ENCODE data around the gene RBM26. TPM values are rescaled to one million over a fixed set of nuclear protein-coding genes. Genes with fewer than 3 reads are reported as not detected.
A peak's percentile ranks its signal among the peaks of the same experiment; 100 is the strongest.

The RBM26 gene
- total and polyA plus RNA-seq, 5 experiments from 2014 or later, result 14.1 to 142 (median 17.0) TPM

DNA sequence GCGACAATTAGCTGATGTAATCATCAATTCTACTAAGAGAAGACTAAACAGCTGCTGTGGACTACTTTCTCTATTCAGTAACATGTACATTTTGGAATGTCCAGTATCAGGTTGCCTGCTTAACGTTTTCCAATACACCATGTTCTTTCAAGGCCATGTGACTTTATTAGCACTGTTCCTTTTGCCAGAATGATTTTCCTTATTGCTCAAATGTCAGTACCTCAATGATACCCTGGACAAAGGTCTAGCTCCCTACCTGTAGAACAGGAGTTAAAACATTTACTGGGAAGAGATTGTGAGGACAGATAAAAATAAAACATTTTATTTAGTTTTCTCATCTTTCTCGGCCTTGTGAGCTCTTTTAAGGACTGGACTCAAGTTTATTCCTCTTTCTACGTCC is 3.8 kb upstream of the RBM26 start:
- H3K4me1 Mint-ChIP-seq, result peaks cover 13 to 29% (median 26%) of the 10 kb centered on the region in 4 donors
- H3K4me3 Mint-ChIP-seq, result no peak overlapping the region
- POLR2A ChIA-PET, result no interaction called here
- H3K36me3 Mint-ChIP-seq, result peaks cover 0 to 15% (median 4%) of the 10 kb centered on the region in 3 donors
- ATAC-seq (no peak), DNase-seq (no peak)
- H3K27me3 Mint-ChIP-seq, result no peaks in the 10 kb centered on the region
- peak overlapping the region in 4 of 10 donors; percentile 7 to 71 (median 30) for H3K27ac Mint-ChIP-seq
- H3K9me3 Mint-ChIP-seq, result no peaks in the 10 kb centered on the region

- Mint-ChIP-seq H3K27me3 (no peaks in the 10 kb centered on the region), H3K9me3 (no peaks in the 10 kb centered on the region), H3K36me3 (peaks cover 0 to 4% (median 2%) of the 10 kb centered on the region in 3 donors), H3K27ac (peak overlapping the region in 8 of 10 donors; percentile 97 to 99 (median 98)), H3K4me1 (peaks cover 16 to 29% (median 26%) of the 10 kb centered on the region in 4 donors), H3K4me3 (peak overlapping the region in 9 of 10 donors; percentile 1 to 97 (median 91))
- DNase-seq (no peak), ATAC-seq (no peak)
- POLR2A ChIA-PET, result interaction anchor here (0.7 to 6.5 kb wide), 3 partner anchors 12 to 23 kb away, joined by 3 to 107 read pairs (median 4); no protein-coding TSS in a partner anchor
Measured at GRCh38 chr13:79407349-79407979, 1.4 kb upstream of the RBM26 start.

- H3K4me1 Mint-ChIP-seq, result peaks cover 20 to 30% (median 28%) of the 10 kb centered on the region in 4 donors
- POLR2A ChIA-PET, result interaction anchor here (0.7 to 6.5 kb wide), 7 partner anchors 12 to 1709 kb away, joined by 3 to 107 read pairs (median 4); partner anchors contain the start of genes NDFIP2 and SLAIN1
- peak overlapping the region in 9 of 10 donors; percentile 91 to 97 (median 94) for H3K4me3 Mint-ChIP-seq
- DNase-seq (no peak), ATAC-seq (peak in 1 of 2 donors; percentile 26)
- H3K27ac Mint-ChIP-seq, result peak overlapping the region in 8 of 10 donors; percentile 97 to 99 (median 98)
- H3K9me3 Mint-ChIP-seq, result no peaks in the 10 kb centered on the region
- peaks cover 0 to 9% (median 2%) of the 10 kb centered on the region in 3 donors for H3K36me3 Mint-ChIP-seq
- H3K27me3 Mint-ChIP-seq, result no peaks in the 10 kb centered on the region
Measured at GRCh38 chr13:79406597-79406908, 498 bp upstream of the RBM26 start.

DNA sequence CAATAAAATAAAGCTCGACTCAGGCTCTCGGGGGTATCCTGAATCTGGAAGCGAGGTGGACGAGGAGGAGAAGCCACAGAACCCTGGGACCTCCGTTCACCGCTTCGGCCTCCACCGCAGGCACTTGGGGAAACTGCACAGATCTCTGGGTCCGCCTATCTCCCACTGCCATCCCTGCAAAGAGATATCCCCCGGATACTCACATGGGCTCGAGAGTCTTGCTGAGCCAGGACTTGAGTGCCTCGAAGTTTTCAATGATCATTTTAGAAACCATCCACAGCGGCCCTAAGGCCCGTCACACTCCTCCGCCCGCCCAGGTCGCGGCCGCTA is 589 bp downstream of the RBM26 start:
- Mint-ChIP-seq H3K4me3 (no peak overlapping the region), H3K9me3 (no peaks in the 10 kb centered on the region), H3K27me3 (no peaks in the 10 kb centered on the region), H3K36me3 (peaks cover 0 to 20% (median 2%) of the 10 kb centered on the region in 3 donors), H3K27ac (no peak overlapping the region), H3K4me1 (peaks cover 27 to 40% (median 33%) of the 10 kb centered on the region in 4 donors)
- POLR2A ChIA-PET, result interaction anchor here (0.6 to 6.5 kb wide), 5 partner anchors 12 to 1708 kb away, joined by 3 to 107 read pairs (median 4); partner anchors contain the start of gene SLAIN1
- DNase-seq, result no peak
- no peak for ATAC-seq

DNA sequence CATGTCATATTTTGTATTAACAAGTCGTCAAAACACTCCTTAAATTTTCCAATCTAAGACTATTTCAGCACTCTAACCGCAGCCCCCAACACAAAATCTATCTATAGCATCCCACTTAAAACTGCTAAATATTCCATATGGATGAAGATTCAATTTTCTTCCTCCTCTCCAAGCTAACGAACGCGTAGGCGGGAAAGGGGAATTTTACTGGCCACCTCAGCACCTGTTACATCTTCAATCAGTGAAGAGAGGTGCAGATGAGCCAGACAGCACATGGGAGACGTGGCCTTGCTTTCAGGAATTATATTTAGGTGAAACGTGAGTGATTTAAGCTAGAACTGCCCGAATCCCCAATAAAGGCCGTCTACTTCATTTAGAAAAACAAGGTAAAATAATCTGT is 1.1 kb downstream of the RBM26 start:
- ATAC-seq, result no peak
- peaks cover 27 to 43% (median 35%) of the 10 kb centered on the region in 4 donors for H3K4me1 Mint-ChIP-seq
- no peak overlapping the region for H3K27ac Mint-ChIP-seq
- peak in 1 of 10 donors; percentile 10 for DNase-seq
- POLR2A ChIA-PET, result interaction anchor here (1.8 to 6.5 kb wide), 2 partner anchors 11 to 19 kb away, joined by 8 to 107 read pairs; no protein-coding TSS in a partner anchor
- H3K36me3 Mint-ChIP-seq, result peaks cover 0 to 25% (median 2%) of the 10 kb centered on the region in 3 donors
- no peak overlapping the region for H3K4me3 Mint-ChIP-seq
- H3K9me3 Mint-ChIP-seq, result no peaks in the 10 kb centered on the region
- H3K27me3 Mint-ChIP-seq, result no peaks in the 10 kb centered on the region

DNA sequence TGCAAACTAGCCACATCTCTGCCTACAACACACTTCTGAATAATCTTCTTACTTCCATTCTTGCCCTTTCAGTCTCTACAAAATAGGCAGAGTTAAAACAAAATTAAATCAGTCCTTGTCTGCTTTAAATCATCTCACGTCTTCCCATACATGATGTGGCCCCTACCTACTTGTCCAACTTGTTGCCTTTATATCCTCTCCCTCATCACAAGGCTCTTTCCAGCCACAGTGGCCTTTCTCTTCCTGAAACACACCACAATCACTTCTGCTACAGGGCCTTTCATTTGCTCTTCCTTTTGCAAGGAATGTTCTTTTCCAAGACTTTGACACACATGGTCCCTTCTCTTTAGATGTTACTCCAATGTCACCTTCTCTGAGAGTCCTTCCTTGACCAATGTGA is 1.7 kb downstream of the RBM26 start:
- Mint-ChIP-seq H3K27ac (no peak overlapping the region), H3K27me3 (no peaks in the 10 kb centered on the region), H3K4me1 (peaks cover 25 to 47% (median 39%) of the 10 kb centered on the region in 4 donors), H3K36me3 (peaks cover 0 to 31% (median 2%) of the 10 kb centered on the region in 3 donors), H3K9me3 (no peaks in the 10 kb centered on the region), H3K4me3 (no peak overlapping the region)
- ATAC-seq, result no peak
- no peak for DNase-seq
- POLR2A ChIA-PET, result interaction anchor here (6.5 kb wide), 1 partner anchor 11 kb away, joined by 107 read pairs; no protein-coding TSS in a partner anchor

DNA sequence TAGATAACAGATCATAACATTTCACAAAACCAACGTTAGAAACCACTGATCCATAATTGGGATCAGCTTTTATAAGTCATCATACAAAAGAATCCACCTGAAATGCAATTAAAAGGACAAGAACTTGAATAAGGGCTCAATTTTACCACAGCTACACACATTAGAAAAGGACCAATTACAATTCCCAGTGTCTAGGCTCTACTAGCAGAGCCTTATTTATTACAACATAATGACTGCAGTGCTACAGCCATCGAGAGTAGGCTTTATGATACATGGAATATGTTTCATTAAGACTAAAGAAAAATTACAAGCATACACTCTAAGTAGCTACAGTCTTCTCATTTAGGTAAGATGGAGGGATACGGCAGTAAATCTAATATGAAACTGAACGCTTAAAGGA is 2.9 kb downstream of the RBM26 start:
- Mint-ChIP-seq H3K4me3 (no peak overlapping the region), H3K27ac (peak overlapping the region in 9 of 10 donors; percentile 1 to 92 (median 73)), H3K36me3 (peaks cover 0 to 42% (median 4%) of the 10 kb centered on the region in 3 donors), H3K4me1 (peaks cover 20 to 52% (median 43%) of the 10 kb centered on the region in 4 donors), H3K27me3 (no peaks in the 10 kb centered on the region), H3K9me3 (no peaks in the 10 kb centered on the region)
- POLR2A ChIA-PET, result interaction anchor here (1.0 to 6.5 kb wide), 2 partner anchors 9 to 99 kb away, joined by 3 to 107 read pairs; no protein-coding TSS in a partner anchor
- DNase-seq, result no peak
- ATAC-seq, result no peak

DNA sequence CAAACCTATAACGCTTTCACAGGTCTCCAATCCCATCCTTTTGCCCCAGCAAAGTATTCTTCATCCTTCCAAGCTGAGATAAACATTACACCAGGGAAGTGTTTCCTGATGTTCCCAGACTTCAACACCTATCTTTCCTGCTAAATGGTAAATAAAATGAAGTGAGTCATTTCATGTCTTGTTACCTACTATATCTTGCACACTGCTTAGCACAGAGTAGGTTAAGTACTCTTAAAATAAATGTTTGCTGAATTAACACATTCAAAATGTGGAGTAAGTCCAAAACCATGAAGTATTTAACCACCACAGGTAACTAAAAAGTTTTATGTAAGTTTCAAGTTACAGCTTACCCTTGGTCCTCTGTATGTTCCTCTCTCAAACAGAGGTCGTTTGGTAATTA is 3.4 kb downstream of the RBM26 start:
- Mint-ChIP-seq H3K36me3 (peaks cover 0 to 45% (median 4%) of the 10 kb centered on the region in 3 donors), H3K4me1 (peaks cover 15 to 51% (median 42%) of the 10 kb centered on the region in 4 donors), H3K27me3 (no peaks in the 10 kb centered on the region), H3K9me3 (no peaks in the 10 kb centered on the region), H3K4me3 (no peak overlapping the region), H3K27ac (peak overlapping the region in 9 of 10 donors; percentile 54 to 92 (median 73))
- POLR2A ChIA-PET, result interaction anchor here (1.0 to 6.5 kb wide), 2 partner anchors 9 to 99 kb away, joined by 3 to 107 read pairs; no protein-coding TSS in a partner anchor
- no peak for DNase-seq
- ATAC-seq, result no peak

DNA sequence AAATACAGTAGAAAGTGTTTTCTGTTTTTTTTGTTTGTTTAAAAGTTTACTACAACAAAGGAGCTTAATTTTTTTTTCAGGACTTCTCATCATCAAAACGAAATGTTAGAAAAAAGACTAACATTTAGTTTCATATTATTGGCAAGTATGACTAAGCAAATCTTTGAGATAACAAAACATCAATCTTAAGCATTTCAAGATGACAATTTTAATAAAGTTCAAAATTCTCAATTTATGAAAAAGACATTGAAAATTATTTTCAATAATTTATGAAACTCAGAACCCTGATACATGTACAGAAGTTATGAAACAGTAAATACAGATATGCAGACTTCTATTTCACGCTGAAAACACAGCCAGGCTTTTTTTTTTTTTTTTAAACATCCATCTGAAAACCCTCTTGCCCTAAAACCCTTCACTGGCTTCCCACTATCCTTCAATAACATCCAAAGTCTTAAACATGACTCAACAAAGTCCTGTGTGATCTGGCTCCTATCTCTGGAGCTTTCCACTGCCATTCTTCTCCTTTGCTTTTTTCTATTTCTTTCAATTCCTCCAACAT is 3.9 kb downstream of the RBM26 start:
- peak overlapping the region in 4 of 10 donors; percentile 31 to 76 (median 47) for H3K4me3 Mint-ChIP-seq
- H3K27ac Mint-ChIP-seq, result peak overlapping the region in 9 of 10 donors; percentile 54 to 92 (median 76)
- ATAC-seq (no peak), DNase-seq (no peak)
- no peaks in the 10 kb centered on the region for H3K27me3 Mint-ChIP-seq
- peaks cover 11 to 48% (median 38%) of the 10 kb centered on the region in 4 donors for H3K4me1 Mint-ChIP-seq
- POLR2A ChIA-PET, result interaction anchor here (6.5 kb wide), 1 partner anchor 9 kb away, joined by 107 read pairs; no protein-coding TSS in a partner anchor
- no peaks in the 10 kb centered on the region for H3K9me3 Mint-ChIP-seq
- H3K36me3 Mint-ChIP-seq, result peaks cover 0 to 47% (median 6%) of the 10 kb centered on the region in 3 donors

DNA sequence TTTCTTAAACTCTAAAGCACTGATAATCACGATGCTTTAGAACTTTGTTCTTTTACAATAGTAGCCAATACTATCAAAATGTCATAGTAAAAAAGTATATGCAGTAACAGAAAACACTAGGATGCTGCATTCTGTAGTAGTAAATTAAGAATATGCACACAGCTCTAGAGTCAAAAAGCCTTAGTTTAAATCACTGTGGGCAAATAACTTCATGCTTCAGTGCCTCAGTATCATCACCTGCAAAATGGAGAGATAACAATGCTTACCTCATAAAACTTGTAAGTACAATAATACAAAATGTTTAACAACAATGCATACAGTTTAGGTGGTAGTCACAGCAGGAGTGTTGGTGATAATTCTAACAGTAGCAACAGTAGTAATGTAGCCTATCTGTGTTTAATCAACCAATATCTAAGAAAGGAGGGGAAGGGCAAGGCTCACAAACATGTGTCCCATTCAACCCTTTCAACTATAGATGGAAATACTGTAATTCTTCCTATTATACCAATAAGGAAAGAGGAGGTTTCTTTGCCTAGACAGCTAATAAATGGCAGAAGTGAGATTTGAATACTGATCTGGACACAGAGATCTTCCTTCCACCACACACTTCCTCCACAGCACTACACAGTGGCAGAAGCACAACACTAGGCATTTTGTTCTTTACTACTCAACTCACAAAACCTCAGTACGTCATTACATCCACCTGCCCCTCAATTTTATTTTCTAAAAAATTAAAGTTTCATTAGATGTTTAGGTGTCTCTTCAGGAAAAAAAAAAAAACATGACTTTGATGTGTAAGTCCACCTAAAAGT is 4.6 kb downstream of the RBM26 start:
- peaks cover 0 to 54% (median 13%) of the 10 kb centered on the region in 3 donors for H3K36me3 Mint-ChIP-seq
- H3K27me3 Mint-ChIP-seq, result no peaks in the 10 kb centered on the region
- H3K4me1 Mint-ChIP-seq, result peaks cover 4 to 45% (median 34%) of the 10 kb centered on the region in 4 donors
- H3K9me3 Mint-ChIP-seq, result no peaks in the 10 kb centered on the region
- peak overlapping the region in 8 of 10 donors; percentile 31 to 76 (median 60) for H3K4me3 Mint-ChIP-seq
- H3K27ac Mint-ChIP-seq, result peak overlapping the region in 9 of 10 donors; percentile 43 to 92 (median 73)
- peak in 2 of 10 donors; percentile 21 to 29 for DNase-seq
- peak in 1 of 2 donors; percentile 15 for ATAC-seq
- POLR2A ChIA-PET, result interaction anchor here (6.5 kb wide), 1 partner anchor 8 kb away, joined by 107 read pairs; no protein-coding TSS in a partner anchor

- DNase-seq, result no peak
- peaks cover 0 to 12% (median 4%) of the 10 kb centered on the region in 9 donors for H3K9me3 Mint-ChIP-seq
- POLR2A ChIA-PET, result no interaction called here
- no peak for ATAC-seq
- H3K4me1 Mint-ChIP-seq, result peaks cover 20 to 61% (median 51%) of the 10 kb centered on the region in 4 donors
- H3K4me3 Mint-ChIP-seq, result peak overlapping the region in 5 of 10 donors; percentile 11 to 38 (median 20)
- H3K27ac Mint-ChIP-seq, result peak overlapping the region in 9 of 10 donors; percentile 13 to 79 (median 53)
- H3K36me3 Mint-ChIP-seq, result peaks cover 6 to 70% (median 27%) of the 10 kb centered on the region in 3 donors
- no peaks in the 10 kb centered on the region for H3K27me3 Mint-ChIP-seq
Measured at GRCh38 chr13:79398915-79399314, 7.1 kb downstream of the RBM26 start.

GRCh38 chr13:79398127-79398526 is 7.9 kb downstream of the RBM26 start:
- POLR2A ChIA-PET, result no interaction called here
- Mint-ChIP-seq H3K9me3 (peaks cover 0 to 12% (median 4%) of the 10 kb centered on the region in 9 donors), H3K27me3 (no peaks in the 10 kb centered on the region), H3K36me3 (peaks cover 6 to 70% (median 27%) of the 10 kb centered on the region in 3 donors), H3K4me1 (peaks cover 28 to 69% (median 59%) of the 10 kb centered on the region in 4 donors), H3K27ac (peak overlapping the region in 7 of 10 donors; percentile 1 to 71 (median 13)), H3K4me3 (peak overlapping the region in 2 of 10 donors; percentile 1 to 16)
- DNase-seq (no peak), ATAC-seq (no peak)

Measured in naive thymus-derived CD8-positive, alpha-beta T cell (primary cell).